Measurements from ENCODE around the gene TSPAN1. TPM values are rescaled to one million over a fixed set of nuclear protein-coding genes. Genes with fewer than 3 reads are reported as not detected.
"Not testable (repeated sequence)": the region's sequence is repeated elsewhere in the genome, so short reads cannot be mapped to it uniquely, and the experiment has no call there.

TSPAN1 gene
- total and polyA plus RNA-seq, 11 donors: 0.63 to 5.5 (median 1.1) TPM

- WGBS, 4 donors: 6 to 19% (median 13%) methylated on average over 6 of the region's 6 CpGs
- intact Hi-C loops (cut with DNase I): loop anchor here in 6 of 10 donors (2.0 to 5.0 kb wide), 2 partner anchors 186 to 187 kb away; no protein-coding TSS in a partner anchor
- H3K4me1 ChIP-seq: peaks cover 0 to 25% (median 0%) of the 10 kb centered on the region in 12 donors
- TF ChIP-seq CTCF (IDR thresholded peaks at IDR 0.05) (peak; percentile 79 to 95 (median 90)), POLR2A (IDR thresholded peaks at IDR 0.05) (no peak)
- H3K36me3 ChIP-seq: peaks cover 0 to 18% (median 0%) of the 10 kb centered on the region in 9 donors
- ATAC-seq: peak; percentile 72 to 91 (median 84)
- H3K4me3 ChIP-seq: no peak overlapping the region
- DNase-seq: peak; percentile 55 to 79 (median 62)
- H3K27ac ChIP-seq: no peak overlapping the region
- H3K27me3 ChIP-seq: no peaks in the 10 kb centered on the region
- no peaks in the 10 kb centered on the region for H3K9me3 ChIP-seq
These were observed 48.6 kb downstream of the TSPAN1 start for GRCh38 chr1:46223472-46223943.

GRCh38 chr1:46224966-46225365 lies 50.1 kb downstream of the TSPAN1 start:
- H3K27me3 ChIP-seq: no peaks in the 10 kb centered on the region
- H3K36me3 ChIP-seq: peaks cover 0 to 13% (median 0%) of the 10 kb centered on the region in 9 donors
- peaks cover 0 to 25% (median 0%) of the 10 kb centered on the region in 12 donors for H3K4me1 ChIP-seq
- H3K27ac ChIP-seq: no peak overlapping the region
- no peak for DNase-seq
- H3K9me3 ChIP-seq: no peaks in the 10 kb centered on the region
- TF ChIP-seq POLR2A (IDR thresholded peaks at IDR 0.05) (no peak), CTCF (IDR thresholded peaks at IDR 0.05) (no peak)
- ATAC-seq: no peak
- intact Hi-C loops (cut with DNase I): loop anchor here in 4 of 10 donors (5.0 kb wide), 1 partner anchor 188 kb away; no protein-coding TSS in a partner anchor
- no peak overlapping the region for H3K4me3 ChIP-seq
- WGBS, 4 donors: 79 to 93% (median 87%) methylated on average over 4 of the region's 4 CpGs

GRCh38 chr1:46231231-46231630 lies 56.3 kb downstream of the TSPAN1 start:
- ATAC-seq: not testable (repeated sequence)

More at GRCh38 chr1:46231231-46231630, 56.3 kb downstream of the TSPAN1 start:
- intact Hi-C loops (cut with DNase I); H3K36me3 ChIP-seq; H3K9me3 ChIP-seq; H3K4me3 ChIP-seq; DNase-seq; H3K27ac ChIP-seq; H3K4me1 ChIP-seq; H3K27me3 ChIP-seq: not testable (repeated sequence)
- WGBS, 4 donors: 94 to 99% (median 98%) methylated on average over 3 of the region's 3 CpGs

Other genes with a start within 250 kb of the TSPAN1 start
- gene PIK3R3, start 42.5 kb upstream of the TSPAN1 start, total RNA-seq: 10 to 100 TPM; 24.6 to 54.1 (median 41.9) TPM
- 10 to 100 TPM; 11.8 to 49.0 TPM for gene PIK3R3, start 42.5 kb upstream of the TSPAN1 start, polyA plus RNA-seq
- gene P3R3URF, start 1.4 kb downstream of the TSPAN1 start, total RNA-seq: not detected
- gene P3R3URF, start 1.4 kb downstream of the TSPAN1 start, polyA plus RNA-seq: not detected
- 100 to 1,000 TPM; 117 to 203 (median 144) TPM for gene POMGNT1, start 23.3 kb downstream of the TSPAN1 start, total RNA-seq
- gene POMGNT1, start 23.3 kb downstream of the TSPAN1 start, polyA plus RNA-seq: 100 to 1,000 TPM in 1 of 2 donors, 10 to 100 TPM in 1; 85.2 to 117 TPM
- 10 to 100 TPM in 2 of 9 donors, 1 to 10 TPM in 7; 7.1 to 10.6 (median 8.9) TPM for gene LURAP1, start 28.2 kb downstream of the TSPAN1 start, total RNA-seq
- 10 to 100 TPM in 1 of 2 donors, 1 to 10 TPM in 1; 5.9 to 10.5 TPM for gene LURAP1, start 28.2 kb downstream of the TSPAN1 start, polyA plus RNA-seq
- gene RAD54L, start 72.7 kb downstream of the TSPAN1 start, total RNA-seq: 1 to 10 TPM in 4 of 9 donors, under 1 TPM in 4, not detected in 1; 0.44 to 4.0 (median 0.87) TPM
- gene RAD54L, start 72.7 kb downstream of the TSPAN1 start, polyA plus RNA-seq: under 1 TPM; 0.30 to 0.33 TPM
- 10 to 100 TPM; 34.7 to 60.5 (median 45.8) TPM for gene LRRC41, start 128.5 kb downstream of the TSPAN1 start, total RNA-seq
- gene LRRC41, start 128.5 kb downstream of the TSPAN1 start, polyA plus RNA-seq: 10 to 100 TPM; 17.4 to 31.7 TPM
- gene UQCRH, start 128.6 kb downstream of the TSPAN1 start, total RNA-seq: 1,000 to 10,000 TPM in 3 of 9 donors, 100 to 1,000 TPM in 6; 622 to 2,380 (median 940) TPM
- 1,000 to 10,000 TPM; 1,451 to 2,138 TPM for gene UQCRH, start 128.6 kb downstream of the TSPAN1 start, polyA plus RNA-seq
- gene NSUN4, start 165.7 kb downstream of the TSPAN1 start, total RNA-seq: 10 to 100 TPM in 8 of 9 donors, 1 to 10 TPM in 1; 8.9 to 18.3 (median 14.0) TPM
- gene NSUN4, start 165.7 kb downstream of the TSPAN1 start, polyA plus RNA-seq: 10 to 100 TPM in 1 of 2 donors, 1 to 10 TPM in 1; 9.0 to 15.3 TPM
- gene FAAH, start 219.2 kb downstream of the TSPAN1 start, total RNA-seq: 1 to 10 TPM; 2.5 to 8.0 (median 3.5) TPM
- gene FAAH, start 219.2 kb downstream of the TSPAN1 start, polyA plus RNA-seq: 1 to 10 TPM; 1.9 to 7.0 TPM

All from heart left ventricle (tissue), 16 donors.